ENCODE data around the gene ABI1.

Gene ABI1

GRCh38 chr10:26779176-26779860 is 81.4 kb downstream of the ABI1 start:
- no peak for DNase-seq (ENCODE audit: insufficient read length, low spot score)
- FAIRE-seq, result no peak

GRCh38 chr10:26777686-26778085 is 83.1 kb downstream of the ABI1 start:
- DNase-seq (ENCODE audit: insufficient read length, low spot score) (no peak), FAIRE-seq (no peak)

GRCh38 chr10:26776258-26776657 is 84.5 kb downstream of the ABI1 start:
- no peak for DNase-seq (ENCODE audit: insufficient read length, low spot score)
- no peak for FAIRE-seq

- no peak for DNase-seq (ENCODE audit: insufficient read length, low spot score)
- FAIRE-seq, result no peak
Measured at GRCh38 chr10:26773633-26774032, 87.1 kb downstream of the ABI1 start.

GRCh38 chr10:26770069-26770468 is 90.7 kb downstream of the ABI1 start:
- DNase-seq (ENCODE audit: insufficient read length, low spot score) (no peak), FAIRE-seq (no peak)

GRCh38 chr10:26765549-26765948 is 95.2 kb downstream of the ABI1 start:
- FAIRE-seq (no peak), DNase-seq (ENCODE audit: insufficient read length, low spot score) (no peak)

- no peak for FAIRE-seq
- no peak for DNase-seq (ENCODE audit: insufficient read length, low spot score)
Measured at GRCh38 chr10:26759008-26759407, 101.8 kb downstream of the ABI1 start.

- FAIRE-seq, result no peak
- no peak for DNase-seq (ENCODE audit: insufficient read length, low spot score)
Measured at GRCh38 chr10:26755443-26755903, 105.3 kb downstream of the ABI1 start.

GRCh38 chr10:26746061-26746460 is 114.7 kb downstream of the ABI1 start:
- DNase-seq (ENCODE audit: insufficient read length, low spot score) (no peak), FAIRE-seq (no peak)

- no peak for DNase-seq (ENCODE audit: insufficient read length, low spot score)
- FAIRE-seq, result no peak
Measured at GRCh38 chr10:26743841-26744240, 116.9 kb downstream of the ABI1 start.

GRCh38 chr10:26743091-26743490 is 117.7 kb downstream of the ABI1 start:
- FAIRE-seq (no peak), DNase-seq (ENCODE audit: insufficient read length, low spot score) (no peak)

- DNase-seq (ENCODE audit: insufficient read length, low spot score), result no peak
- no peak for FAIRE-seq
Measured at GRCh38 chr10:26741368-26741767, 119.4 kb downstream of the ABI1 start.

GRCh38 chr10:26739071-26739631 is 121.6 kb downstream of the ABI1 start:
- DNase-seq (ENCODE audit: insufficient read length, low spot score), result no peak
- FAIRE-seq, result no peak

- FAIRE-seq, result no peak
Measured at GRCh38 chr10:26738301-26738911, 122.4 kb downstream of the ABI1 start.

GRCh38 chr10:26737730-26738129 is 123.0 kb downstream of the ABI1 start:
- no peak for DNase-seq (ENCODE audit: insufficient read length, low spot score)
- FAIRE-seq, result no peak

More at GRCh38 chr10:26738301-26738911, 122.4 kb downstream of the ABI1 start:
- no peak for DNase-seq (ENCODE audit: insufficient read length, low spot score)

- FAIRE-seq (no peak), DNase-seq (ENCODE audit: insufficient read length, low spot score) (no peak)
Measured at GRCh38 chr10:26735435-26735834, 125.3 kb downstream of the ABI1 start.

GRCh38 chr10:26733750-26734568 is 126.8 kb downstream of the ABI1 start:
- DNase-seq (ENCODE audit: insufficient read length, low spot score), result no peak
- no peak for FAIRE-seq

GRCh38 chr10:26730552-26730951 is 130.2 kb downstream of the ABI1 start:
- FAIRE-seq, result no peak
- no peak for DNase-seq (ENCODE audit: insufficient read length, low spot score)

- FAIRE-seq (no peak), DNase-seq (ENCODE audit: insufficient read length, low spot score) (no peak)
Measured at GRCh38 chr10:26729395-26729794, 131.4 kb downstream of the ABI1 start.

- no peak for DNase-seq (ENCODE audit: insufficient read length, low spot score)
- no peak for FAIRE-seq
Measured at GRCh38 chr10:26728957-26729356, 131.8 kb downstream of the ABI1 start.

GRCh38 chr10:26727005-26727404 is 133.8 kb downstream of the ABI1 start:
- no peak for DNase-seq (ENCODE audit: insufficient read length, low spot score)
- FAIRE-seq, result no peak
